Heart right ventricle (tissue), 16 donors: ENCODE results near the gene FUBP3. TPM values are rescaled to one million over a fixed set of nuclear protein-coding genes. Genes with fewer than 3 reads are reported as not detected.
A peak's percentile ranks its signal among the peaks of the same experiment; 100 is the strongest.

Experiments
- ATAC-seq, 8 donors: fragments of 200-7000 bp; cut with Tn5 transposase; one replicate each; pipeline ENCODE4 v1.9.1; 2020; ENCODE audit warnings: mild to moderate bottlenecking in 8 of 8, moderate library complexity in 8 of 8, moderate number of reproducible peaks in 1 of 8
- DNase-seq, 2 donors: peaks; one replicate each; pipeline ENCODE4 v3.0.0-alpha.2; 2020
- H3K27ac ChIP-seq, 10 donors: fragments of 200-600 bp; sonication (generic) in 2 of 10; one replicate each; pipeline versions ENCODE4 v1.5.0 to v1.8.0; 2020 to 2022; ENCODE audit warnings: mild to moderate bottlenecking in 3 of 10
- H3K27me3 ChIP-seq, 7 donors: fragments of 200-600 bp; one replicate each; pipeline ENCODE4 v1.8.0; 2021 to 2022; ENCODE audit warnings: mild to moderate bottlenecking in 2 of 7
- H3K36me3 ChIP-seq, 9 donors: fragments of 200-600 bp; sonication (generic) in 1 of 9; one replicate each; pipeline versions ENCODE4 v1.5.0 to v1.8.0; 2020 to 2022; ENCODE audit warnings: mild to moderate bottlenecking in 2 of 9
- H3K4me1 ChIP-seq, 9 donors: fragments of 200-600 bp; sonication (generic) in 1 of 9; one replicate each; pipeline versions ENCODE4 v1.5.0 to v1.8.0; 2020 to 2022; ENCODE audit warnings: mild to moderate bottlenecking in 4 of 9
- H3K4me3 ChIP-seq, 10 donors: fragments of 200-600 bp; sonication (generic) in 2 of 10; one replicate each; pipeline versions ENCODE4 v1.5.0 to v1.8.0; 2020 to 2022; ENCODE audit warnings: mild to moderate bottlenecking in 7 of 10, moderate library complexity in 2 of 10
- H3K9me3 ChIP-seq, 11 donors: fragments of 200-600 bp in 10 of 11; sonication (generic) in 2 of 11; one replicate each; pipeline versions ENCODE4 v1.5.0 to v1.8.0; 2013 to 2022; ENCODE audit warnings: mild to moderate bottlenecking in 2 of 11, control low read depth in 1 of 11, moderate library complexity in 1 of 11
- WGBS, 2 donors: extraction: QIAGEN DNeasy Blood & Tissue Kit; methylation state at CpG; one replicate each; pipeline ENCODE4 v1.1.7; 2013; ENCODE audit warnings: inconsistent platforms in 1 of 2; 5-methylcytosine and 5-hydroxymethylcytosine counted together
- intact Hi-C, 10 donors: fragments of 100-400 bp; cut with DNase I; formaldehyde crosslinking; loops; one replicate each; pipeline versions ENCODE4 v1.11.1 to v1.14.2; 2022
- polyA plus RNA-seq, 2 donors: library from polyadenylated mRNA; stranded (reverse); fragments of 200-250 nt; gene quantifications; one replicate each; pipeline ENCODE4 v1.2.3, GENCODE V29; 2013
- total RNA-seq, 10 donors: library from RNA; stranded (reverse); fragmentation: NEBNext Ultra II Directional in 3 of 10; extraction: Animal tissue kit (Norgen Biotek cat#: 25700) in 3 of 10; gene quantifications; one replicate each; pipeline versions ENCODE4 v1.2.1 to v1.2.4, GENCODE V29; 2021 to 2023
- TF ChIP-seq, protein P1 (sequence below), 9 donors: fragments of 200-600 bp; sonication (generic) in 2 of 9; IDR thresholded peaks; one replicate each; pipeline versions ENCODE4 v1.5.0 to v1.8.0; 2021 to 2022; ENCODE audit warnings: antibody characterized with exemption in 9 of 9, mild to moderate bottlenecking in 5 of 9, moderate library complexity in 1 of 9
- donor health status: Arrhythmogenic right ventricular cardiomyopathy.
- donor health status: ischemic (EF 13 %, LVEDD 7.1; RV severe dilation, severe dysfunction).
- donor health status: healthy with polysubstance abuse.
- donor health status: DM: no; HTN: yes; CAD: no.
- donor health status: DM: no; HTN: no; CAD: no.
- donor health status: ischemic (EF 25% LVEDD 6.9; RV normal size, moderate dysfunction).
- donor health status: ischemic (EF 25% LVEDD 5.7; RV mildly dilated, moderate dysfunction).
- donor health status: healthy.
- donor health status: DM: yes; HTN: yes; CAD: no.
- donor health status: Ischemic cardiomyopathy.
- donor health status: ischemic (EF 35%, LVEDD 5.7; RV mildly dilated, moderate dysfunction).
- donor health status: nonischemic (EF 11% LVEDD 7.7; RV severe dilation, severe dysfunction).
- donor health status: DM: yes; HTN: yes; CAD: no.
- donor health status: PGD.
- donor health status: ischemic (EF 29% LVEDD 5.4; RV normal size, mild dysfunction).
- donor health status: nonischemic (EF 23%, LVEDD 6.1; RV moderate dilation, normal function).

Gene FUBP3
- total and polyA plus RNA-seq, 12 donors = 16.8 to 40.3 (median 26.9) TPM

DNA sequence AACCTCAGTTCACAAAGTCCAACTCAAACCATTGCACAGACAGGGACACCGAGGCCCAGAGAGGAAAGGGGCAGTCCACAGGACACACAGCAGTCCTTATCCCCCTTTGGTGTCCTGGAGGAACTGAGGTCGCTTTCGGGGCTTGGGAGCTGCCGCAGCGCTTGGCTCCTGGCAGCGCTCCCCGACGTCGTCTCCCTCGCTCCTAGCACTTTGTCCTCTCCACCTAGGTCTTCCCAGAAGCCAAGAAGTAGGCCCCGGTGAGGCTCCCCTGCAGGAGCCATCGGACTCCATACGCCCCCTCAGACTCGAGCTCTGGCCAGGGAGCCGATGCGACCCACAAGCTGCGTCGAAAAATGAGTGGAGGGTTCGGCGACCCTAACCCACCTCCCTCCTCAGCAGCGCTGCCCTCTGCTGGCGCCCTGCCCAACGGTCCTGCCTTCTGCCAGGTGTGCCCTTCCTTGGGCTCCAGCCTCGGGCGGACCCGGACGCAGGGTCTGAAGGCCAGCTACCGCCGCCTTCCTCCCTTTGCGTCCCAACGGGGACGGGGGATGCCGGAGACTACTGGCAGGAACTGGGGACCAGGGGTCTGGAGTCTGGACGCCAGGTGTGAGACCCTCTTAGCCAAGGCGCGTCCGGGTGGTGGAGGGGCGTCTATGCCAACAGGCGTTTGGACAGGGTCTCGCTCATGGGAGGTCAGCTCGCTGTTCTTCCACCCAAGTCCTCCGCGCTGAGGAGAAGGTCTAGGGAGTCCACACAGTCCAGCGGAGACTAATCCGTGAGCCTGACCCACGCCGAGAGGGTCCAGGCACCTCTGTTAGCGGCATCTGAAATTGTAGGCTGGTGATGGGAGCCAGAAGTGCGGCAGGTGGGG lies 83.0 kb downstream of the FUBP3 start:
- H3K27ac ChIP-seq = no peak overlapping the region
- intact Hi-C loops = no loop called here
- WGBS, 2 donors = 3 to 5% methylated on average over 49 of the region's 49 CpGs
- DNase-seq (no peak), ATAC-seq (peak in 1 of 8 donors; percentile 16)
- H3K4me1 ChIP-seq = peaks cover 24 to 74% (median 66%) of the 10 kb centered on the region in 9 donors
- TF ChIP-seq, protein P1, sequence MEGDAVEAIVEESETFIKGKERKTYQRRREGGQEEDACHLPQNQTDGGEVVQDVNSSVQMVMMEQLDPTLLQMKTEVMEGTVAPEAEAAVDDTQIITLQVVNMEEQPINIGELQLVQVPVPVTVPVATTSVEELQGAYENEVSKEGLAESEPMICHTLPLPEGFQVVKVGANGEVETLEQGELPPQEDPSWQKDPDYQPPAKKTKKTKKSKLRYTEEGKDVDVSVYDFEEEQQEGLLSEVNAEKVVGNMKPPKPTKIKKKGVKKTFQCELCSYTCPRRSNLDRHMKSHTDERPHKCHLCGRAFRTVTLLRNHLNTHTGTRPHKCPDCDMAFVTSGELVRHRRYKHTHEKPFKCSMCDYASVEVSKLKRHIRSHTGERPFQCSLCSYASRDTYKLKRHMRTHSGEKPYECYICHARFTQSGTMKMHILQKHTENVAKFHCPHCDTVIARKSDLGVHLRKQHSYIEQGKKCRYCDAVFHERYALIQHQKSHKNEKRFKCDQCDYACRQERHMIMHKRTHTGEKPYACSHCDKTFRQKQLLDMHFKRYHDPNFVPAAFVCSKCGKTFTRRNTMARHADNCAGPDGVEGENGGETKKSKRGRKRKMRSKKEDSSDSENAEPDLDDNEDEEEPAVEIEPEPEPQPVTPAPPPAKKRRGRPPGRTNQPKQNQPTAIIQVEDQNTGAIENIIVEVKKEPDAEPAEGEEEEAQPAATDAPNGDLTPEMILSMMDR (IDR thresholded peaks at IDR 0.05) = no peak
- H3K36me3 ChIP-seq = no peaks in the 10 kb centered on the region
- no peak overlapping the region for H3K4me3 ChIP-seq
- peaks cover 79 to 100% (median 100%) of the 10 kb centered on the region in 7 donors for H3K27me3 ChIP-seq
- no peaks in the 10 kb centered on the region for H3K9me3 ChIP-seq

DNA sequence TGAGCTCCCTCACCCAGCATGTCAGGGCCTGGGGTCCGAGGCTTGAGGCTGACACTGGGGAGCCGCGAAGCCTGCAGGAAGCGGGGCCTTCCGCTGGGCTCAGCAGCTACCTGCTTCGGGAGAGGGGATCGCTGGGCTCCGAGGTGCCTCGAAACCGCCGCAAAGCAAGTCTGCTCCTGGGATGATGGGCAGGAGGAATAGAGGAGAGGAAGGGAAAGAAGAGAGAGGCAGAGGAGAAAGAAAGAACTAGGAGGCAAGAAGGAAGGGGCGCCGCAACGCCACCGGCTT lies 83.5 kb downstream of the FUBP3 start:
- 2 to 3% methylated on average over 15 of the region's 15 CpGs for WGBS, 2 donors
- peaks cover 77 to 100% (median 100%) of the 10 kb centered on the region in 7 donors for H3K27me3 ChIP-seq
- no peak for ATAC-seq
- no peak for DNase-seq
- H3K36me3 ChIP-seq = no peaks in the 10 kb centered on the region
- H3K9me3 ChIP-seq = no peaks in the 10 kb centered on the region
- H3K27ac ChIP-seq = no peak overlapping the region
- intact Hi-C loops = no loop called here
- H3K4me1 ChIP-seq = peaks cover 24 to 74% (median 66%) of the 10 kb centered on the region in 9 donors
- TF ChIP-seq, protein P1 (IDR thresholded peaks at IDR 0.05) = no peak
- peak overlapping the region in 2 of 10 donors; percentile 5 to 24 for H3K4me3 ChIP-seq

DNA sequence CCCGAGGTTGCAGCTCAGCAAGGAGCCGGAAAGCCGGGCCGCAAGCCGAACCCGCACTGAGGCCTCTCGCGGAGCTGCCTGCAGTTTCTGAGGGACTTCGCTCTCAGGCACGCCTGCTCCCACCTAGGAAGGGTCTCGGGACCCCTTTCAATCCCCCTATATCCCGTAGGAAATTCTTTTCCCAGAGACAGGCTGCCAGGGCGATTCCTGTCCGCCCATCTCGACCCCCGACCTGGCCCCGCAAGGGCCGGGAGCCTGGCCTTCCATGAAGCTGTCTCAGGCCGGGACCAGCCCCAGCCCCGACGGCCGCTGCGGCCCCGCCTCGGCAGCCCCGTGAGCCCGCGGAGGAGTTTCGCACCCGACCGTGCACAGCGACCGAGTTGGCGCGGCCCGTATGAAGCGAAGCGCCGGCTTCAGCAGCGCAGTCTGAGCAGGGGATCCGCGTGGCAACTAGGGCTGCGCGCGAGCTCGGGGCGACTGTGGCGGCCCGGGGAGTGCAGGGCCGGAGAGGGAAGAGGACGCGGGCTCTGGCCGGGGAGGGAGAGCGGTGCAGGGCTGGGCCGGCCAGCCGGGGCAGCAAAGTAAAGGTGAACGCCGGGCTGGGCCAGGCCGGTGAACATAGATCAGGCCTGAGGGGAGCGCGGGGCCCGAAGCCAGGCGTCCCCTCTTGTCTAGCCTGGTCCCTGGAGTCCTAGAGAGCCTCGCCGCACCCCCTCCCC lies 84.0 kb downstream of the FUBP3 start:
- H3K9me3 ChIP-seq = no peaks in the 10 kb centered on the region
- ATAC-seq (peak in 3 of 8 donors; percentile 18 to 47 (median 23)), DNase-seq (no peak)
- H3K27ac ChIP-seq = no peak overlapping the region
- peak overlapping the region in 5 of 10 donors; percentile 4 to 24 (median 17) for H3K4me3 ChIP-seq
- H3K27me3 ChIP-seq = peaks cover 72 to 100% (median 100%) of the 10 kb centered on the region in 7 donors
- H3K4me1 ChIP-seq = peaks cover 24 to 74% (median 66%) of the 10 kb centered on the region in 9 donors
- 2% methylated on average over 55 to 65 of the region's 65 CpGs for whole genome bisulfite sequencing, 2 donors
- intact Hi-C loops = no loop called here
- TF ChIP-seq, protein P1 (IDR thresholded peaks at IDR 0.05) = no peak
- H3K36me3 ChIP-seq = no peaks in the 10 kb centered on the region

DNA sequence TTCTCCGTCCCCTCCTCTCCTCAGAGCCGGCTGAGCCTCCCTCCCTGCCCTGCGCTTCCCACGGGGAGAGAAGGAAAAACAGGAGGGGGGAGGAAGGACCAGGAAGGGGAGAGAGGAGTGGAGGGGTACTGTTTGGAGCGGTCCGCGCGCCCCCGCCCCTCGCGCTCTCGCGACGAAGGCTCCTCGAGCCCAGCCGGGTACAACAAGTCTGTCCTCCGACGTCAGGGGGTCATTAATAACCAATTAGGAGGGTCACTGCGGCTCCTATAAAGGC lies 84.5 kb downstream of the FUBP3 start:
- ATAC-seq = no peak
- H3K27me3 ChIP-seq = peaks cover 67 to 100% (median 98%) of the 10 kb centered on the region in 7 donors
- no peaks in the 10 kb centered on the region for H3K36me3 ChIP-seq
- TF ChIP-seq, protein P1 (IDR thresholded peaks at IDR 0.05) = no peak
- intact Hi-C loops = no loop called here
- peak overlapping the region in 2 of 10 donors; percentile 4 to 5 for H3K4me3 ChIP-seq
- no peak for DNase-seq
- H3K9me3 ChIP-seq = no peaks in the 10 kb centered on the region
- peaks cover 24 to 74% (median 66%) of the 10 kb centered on the region in 9 donors for H3K4me1 ChIP-seq
- WGBS, 2 donors = 1 to 3% methylated on average over 17 of the region's 19 CpGs
- no peak overlapping the region for H3K27ac ChIP-seq
